PC-9 (cell line): ENCODE results near the gene LRRC58. TPM values are rescaled to one million over a fixed set of nuclear protein-coding genes. Genes with fewer than 3 reads are reported as not detected.

Source experiments
- BruUV-seq: library from RNA; stranded (reverse); fragments of 400-500 nt; replicated peaks from 2 replicates; lab custom pipeline; 2021; lab: Mats Ljungman, UMichigan
- CTCF ChIA-PET: fragments of 300-600 bp; sonication (Branson Sonifier 250); formaldehyde crosslinking; loops from one replicate; lab custom pipeline; 2022; ENCODE audit warnings: antibody characterized with exemption; lab: Charles Lee
- POLR2A ChIA-PET: fragments of 300-600 bp; sonication (Branson Sonifier 250); formaldehyde crosslinking; loops from one replicate; lab custom pipeline; 2022; ENCODE audit warnings: antibody characterized with exemption; ENCODE audit not compliant: unreplicated experiment; lab: Charles Lee
- DNase-seq, 2 experiments: peaks; one replicate each; pipeline versions ENCODE4 v3.0.0 to v3.0.0-alpha.2; 2015 to 2022; ENCODE audit warnings: mixed read lengths in 1 of 2
- H2AFZ ChIP-seq: fragments of 200-600 bp; sonication (generic); 2 replicates; pipeline ENCODE4 v1.8.1; 2017; ENCODE audit warnings: antibody characterized with exemption
- H3F3A ChIP-seq: fragments of 200-600 bp; sonication (generic); 2 replicates; pipeline ENCODE4 v1.8.1; 2017; ENCODE audit warnings: antibody characterized with exemption, mild to moderate bottlenecking, low read depth; ENCODE audit not compliant: insufficient read depth
- H3K27ac ChIP-seq: fragments of 200-600 bp; sonication (generic); 2 replicates; pipeline ENCODE4 v1.6.1; 2016; ENCODE audit warnings: mixed run types
- H3K27me3 ChIP-seq: fragments of 200-600 bp; sonication (generic); 2 replicates; pipeline ENCODE4 v1.6.1; 2016; ENCODE audit warnings: low read depth, mixed run types; ENCODE audit not compliant: insufficient read depth
- H3K36me3 ChIP-seq: fragments of 200-600 bp; sonication (generic); 2 replicates; pipeline ENCODE4 v1.6.1; 2016; ENCODE audit warnings: low read depth, mixed run types
- H3K4me1 ChIP-seq: fragments of 200-600 bp; sonication (generic); replicated peaks from 2 replicates; pipeline ENCODE4 v1.6.1; 2016; ENCODE audit warnings: mixed run types; ENCODE audit not compliant: insufficient read depth
- H3K4me2 ChIP-seq: fragments of 200-600 bp; sonication (generic); 2 replicates; pipeline ENCODE4 v1.6.1; 2017; ENCODE audit warnings: mixed run types
- H3K4me3 ChIP-seq: fragments of 200-600 bp; sonication (generic); 2 replicates; pipeline ENCODE4 v1.6.1; 2016; ENCODE audit warnings: mixed run types
- H3K79me2 ChIP-seq: fragments of 200-600 bp; sonication (generic); 2 replicates; pipeline ENCODE4 v1.6.1; 2017; ENCODE audit warnings: low read depth, mixed run types
- H3K9me2 ChIP-seq: fragments of 200-600 bp; sonication (generic); 2 replicates; pipeline ENCODE4 v1.8.1; 2017; ENCODE audit warnings: mild to moderate bottlenecking; ENCODE audit not compliant: insufficient read depth
- H3K9me3 ChIP-seq: fragments of 200-600 bp; sonication (generic); 2 replicates; pipeline ENCODE4 v1.8.1; 2016; ENCODE audit warnings: low read depth; ENCODE audit not compliant: insufficient read depth
- H4K20me1 ChIP-seq: fragments of 200-600 bp; sonication (generic); 2 replicates; pipeline ENCODE4 v1.8.1; 2017; ENCODE audit not compliant: insufficient read depth
- CTCF ChIP-seq: fragments of 200-600 bp; sonication (generic); conservative IDR thresholded peaks from 2 replicates; pipeline ENCODE4 v1.6.1; 2017; ENCODE audit warnings: mixed run types, antibody characterized with exemption, mild to moderate bottlenecking, moderate library complexity
- EZH2 ChIP-seq: fragments of 200-600 bp; sonication (generic); IDR thresholded peaks from 2 replicates; pipeline ENCODE4 v1.8.0; 2017; ENCODE audit warnings: antibody characterized with exemption, low read depth
- intact Hi-C: fragments of 100-400 bp; cut with micrococcal nuclease; formaldehyde crosslinking; loops from one replicate; pipeline ENCODE4 v1.10.0; 2022; ENCODE audit not compliant: unreplicated experiment
- total RNA-seq: library from RNA; stranded (reverse); gene quantifications from 2 replicates; pipeline ENCODE4 v1.2.3, GENCODE V29; 2021

LRRC58 gene
- total RNA-seq, 1 experiment from 2014 or later, result 28.9 TPM

GRCh38 chr3:120280566-120280965, 68.6 kb downstream of the LRRC58 start:
- no peaks in the 10 kb centered on the region for H3K36me3 ChIP-seq
- POLR2A ChIA-PET, result interaction anchor here (0.6 kb wide), 1 partner anchor 1041 kb away, joined by 3 read pairs; no protein-coding TSS in a partner anchor
- H3K79me2 ChIP-seq, result no peaks in the 10 kb centered on the region
- H3K4me2 ChIP-seq, result no peak overlapping the region
- 0 out of 2 replicates have a peak, but pooled peaks cover 2% of the 10 kb centered on the region for H3F3A ChIP-seq
- no peak overlapping the region for H3K4me3 ChIP-seq
- no TSS peak for BruUV-seq
- CTCF ChIA-PET, result no interaction called here
- H3K9me2 ChIP-seq, result no peaks in the 10 kb centered on the region
- intact Hi-C loops, result no loop called here
- H3K9me3 ChIP-seq, result no peaks in the 10 kb centered on the region
- no peak overlapping the region for H2AFZ ChIP-seq
- TF ChIP-seq CTCF (no peak), EZH2 (no peak)
- peaks cover 3% of the 10 kb centered on the region; the same call in 1 of the 2 replicates for H3K27me3 ChIP-seq
- H3K4me1 ChIP-seq, result 0 out of 2 replicates have a peak, but pooled peaks cover 4% of the 10 kb centered on the region
- DNase-seq, result no peak
- no peak overlapping the region for H3K27ac ChIP-seq
- H4K20me1 ChIP-seq, result no peaks in the 10 kb centered on the region

- no peak overlapping the region for H2AFZ ChIP-seq
- DNase-seq, result no peak
Measured at GRCh38 chr3:120280026-120280425, 69.1 kb downstream of the LRRC58 start.

GRCh38 chr3:120276767-120277166, 72.4 kb downstream of the LRRC58 start:
- no peak for DNase-seq
- Histone ChIP-seq H3K9me3 (no peaks in the 10 kb centered on the region), H2AFZ (no peak overlapping the region), H3K4me2 (no peak overlapping the region), H4K20me1 (no peaks in the 10 kb centered on the region), H3F3A (no peaks in the 10 kb centered on the region), H3K36me3 (no peaks in the 10 kb centered on the region), H3K27me3 (no peaks in the 10 kb centered on the region), H3K4me1 (no peaks in the 10 kb centered on the region), H3K27ac (no peak overlapping the region), H3K4me3 (no peak overlapping the region), H3K79me2 (no peaks in the 10 kb centered on the region), H3K9me2 (no peaks in the 10 kb centered on the region)
- TF ChIP-seq CTCF, result no peak
- no peak for TF ChIP-seq EZH2
- ChIA-PET POLR2A (no interaction called here), CTCF (no interaction called here)
- intact Hi-C loops, result no loop called here
- BruUV-seq, result no TSS peak

More at GRCh38 chr3:120280026-120280425, 69.1 kb downstream of the LRRC58 start:
- CTCF ChIA-PET, result no interaction called here
- Histone ChIP-seq H3K27ac (no peak overlapping the region), H4K20me1 (no peaks in the 10 kb centered on the region), H3K79me2 (no peaks in the 10 kb centered on the region), H3K4me1 (no peaks in the 10 kb centered on the region), H3K36me3 (no peaks in the 10 kb centered on the region), H3K9me3 (no peaks in the 10 kb centered on the region), H3K4me3 (no peak overlapping the region), H3K9me2 (no peaks in the 10 kb centered on the region), H3K27me3 (no peaks in the 10 kb centered on the region), H3K4me2 (no peak overlapping the region), H3F3A (no peaks in the 10 kb centered on the region)
- TF ChIP-seq EZH2 (no peak), CTCF (no peak)
- POLR2A ChIA-PET, result interaction anchor here (0.6 kb wide), 1 partner anchor 1040 kb away, joined by 3 read pairs; no protein-coding TSS in a partner anchor
- intact Hi-C loops, result no loop called here
- BruUV-seq, result no TSS peak
